ENCODE results near the gene MYO7B. TPM values are rescaled to one million over a fixed set of nuclear protein-coding genes. Genes with fewer than 3 reads are reported as not detected.
A peak's percentile ranks its signal among the peaks of the same experiment; 100 is the strongest.

Gene MYO7B
- total and polyA plus RNA-seq, 5 donors from 2014 or later = 0.12 TPM; not detected in 4

- DNase-seq = no peak
- peaks cover 4% of the 10 kb centered on the region for H3K36me3 Mint-ChIP-seq
These were observed 75.1 kb downstream of the MYO7B start for GRCh38 chr2:127610561-127610960.

GRCh38 chr2:127611076-127611925, 75.8 kb downstream of the MYO7B start:
- H3K4me1 ChIP-seq (ENCODE audit: control insufficient read depth, insufficient read depth, low read length, poor library complexity, severe bottlenecking) = no peaks in the 10 kb centered on the region

More at GRCh38 chr2:127610561-127610960, 75.1 kb downstream of the MYO7B start:
- Histone ChIP-seq H3K27me3 (ENCODE audit: control insufficient read depth, insufficient read depth, low read length) (no peaks in the 10 kb centered on the region), H3K9me3 (ENCODE audit: control insufficient read depth in 2 of 2, low read length in 2 of 2) (peaks cover 0 to 4% of the 10 kb centered on the region in 2 experiments), H3K4me3 (ENCODE audit: low read depth, low read length) (no peak overlapping the region), H3K4me1 (ENCODE audit: control insufficient read depth, insufficient read depth, low read length, poor library complexity, severe bottlenecking) (no peaks in the 10 kb centered on the region), H3K27ac (ENCODE audit: insufficient read depth, low read length, poor library complexity, severe bottlenecking) (no peak overlapping the region), H3K36me3 (ENCODE audit: control insufficient read depth, insufficient read depth, low read length) (no peaks in the 10 kb centered on the region)
- H3K27me3 Mint-ChIP-seq = peaks cover 13% of the 10 kb centered on the region
- no peak overlapping the region for H3K27ac Mint-ChIP-seq
- no peak for ATAC-seq (ENCODE audit: low read depth in 2 of 2)
- no peak overlapping the region for H3K4me3 Mint-ChIP-seq
- H3K9me3 Mint-ChIP-seq = peaks cover 0 to 12% (median 5%) of the 10 kb centered on the region in 7 donors
- peaks cover 0 to 2% (median 0%) of the 10 kb centered on the region in 4 donors for H3K4me1 Mint-ChIP-seq

GRCh38 chr2:127612111-127612822, 76.8 kb downstream of the MYO7B start:
- Histone ChIP-seq H3K27ac (ENCODE audit: insufficient read depth, low read length, poor library complexity, severe bottlenecking) (no peak overlapping the region), H3K36me3 (ENCODE audit: control insufficient read depth, insufficient read depth, low read length) (no peaks in the 10 kb centered on the region), H3K4me1 (ENCODE audit: control insufficient read depth, insufficient read depth, low read length, poor library complexity, severe bottlenecking) (no peaks in the 10 kb centered on the region), H3K27me3 (ENCODE audit: control insufficient read depth, insufficient read depth, low read length) (no peaks in the 10 kb centered on the region), H3K4me3 (ENCODE audit: low read depth, low read length) (no peak overlapping the region), H3K9me3 (ENCODE audit: control insufficient read depth in 2 of 2, low read length in 2 of 2) (peaks cover 0 to 4% of the 10 kb centered on the region in 2 experiments)
- H3K27ac Mint-ChIP-seq = no peak overlapping the region
- ATAC-seq (ENCODE audit: low read depth in 2 of 2) (no peak), DNase-seq (no peak)
- H3K4me1 Mint-ChIP-seq = peaks cover 0 to 7% (median 3%) of the 10 kb centered on the region in 4 donors
- H3K36me3 Mint-ChIP-seq = peaks cover 4% of the 10 kb centered on the region
- peaks cover 28% of the 10 kb centered on the region for H3K27me3 Mint-ChIP-seq
- peaks cover 0 to 12% (median 5%) of the 10 kb centered on the region in 7 donors for H3K9me3 Mint-ChIP-seq
- H3K4me3 Mint-ChIP-seq = no peak overlapping the region

More at GRCh38 chr2:127611076-127611925, 75.8 kb downstream of the MYO7B start:
- ATAC-seq (ENCODE audit: low read depth in 2 of 2) (no peak), DNase-seq (no peak)
- Mint-ChIP-seq H3K4me3 (no peak overlapping the region), H3K27me3 (peaks cover 18% of the 10 kb centered on the region), H3K9me3 (peaks cover 0 to 12% (median 5%) of the 10 kb centered on the region in 7 donors), H3K27ac (no peak overlapping the region), H3K4me1 (peaks cover 0 to 5% (median 3%) of the 10 kb centered on the region in 4 donors), H3K36me3 (peaks cover 4% of the 10 kb centered on the region)
- H3K27me3 ChIP-seq (ENCODE audit: control insufficient read depth, insufficient read depth, low read length) = no peaks in the 10 kb centered on the region
- no peak overlapping the region for H3K4me3 ChIP-seq (ENCODE audit: low read depth, low read length)
- H3K36me3 ChIP-seq (ENCODE audit: control insufficient read depth, insufficient read depth, low read length) = no peaks in the 10 kb centered on the region
- H3K27ac ChIP-seq (ENCODE audit: insufficient read depth, low read length, poor library complexity, severe bottlenecking) = no peak overlapping the region
- peaks cover 0 to 4% of the 10 kb centered on the region in 2 experiments for H3K9me3 ChIP-seq (ENCODE audit: control insufficient read depth in 2 of 2, low read length in 2 of 2)

- H3K9me3 ChIP-seq (ENCODE audit: control insufficient read depth in 2 of 2, low read length in 2 of 2) = peaks cover 0 to 4% of the 10 kb centered on the region in 2 experiments
- Mint-ChIP-seq H3K9me3 (peaks cover 0 to 12% (median 5%) of the 10 kb centered on the region in 7 donors), H3K36me3 (peaks cover 7% of the 10 kb centered on the region), H3K4me1 (peaks cover 0 to 7% (median 5%) of the 10 kb centered on the region in 4 donors), H3K4me3 (no peak overlapping the region), H3K27me3 (peaks cover 28% of the 10 kb centered on the region), H3K27ac (no peak overlapping the region)
- H3K27me3 ChIP-seq (ENCODE audit: control insufficient read depth, insufficient read depth, low read length) = no peaks in the 10 kb centered on the region
- H3K36me3 ChIP-seq (ENCODE audit: control insufficient read depth, insufficient read depth, low read length) = no peaks in the 10 kb centered on the region
- no peak overlapping the region for H3K4me3 ChIP-seq (ENCODE audit: low read depth, low read length)
- H3K4me1 ChIP-seq (ENCODE audit: control insufficient read depth, insufficient read depth, low read length, poor library complexity, severe bottlenecking) = no peaks in the 10 kb centered on the region
- ATAC-seq (ENCODE audit: low read depth in 2 of 2) (no peak), DNase-seq (no peak)
- no peak overlapping the region for H3K27ac ChIP-seq (ENCODE audit: insufficient read depth, low read length, poor library complexity, severe bottlenecking)
These were observed 78.8 kb downstream of the MYO7B start for GRCh38 chr2:127614246-127614645.

- Histone ChIP-seq H3K27me3 (ENCODE audit: control insufficient read depth, insufficient read depth, low read length) (no peaks in the 10 kb centered on the region), H3K27ac (ENCODE audit: insufficient read depth, low read length, poor library complexity, severe bottlenecking) (no peak overlapping the region), H3K4me3 (ENCODE audit: low read depth, low read length) (no peak overlapping the region), H3K4me1 (ENCODE audit: control insufficient read depth, insufficient read depth, low read length, poor library complexity, severe bottlenecking) (no peaks in the 10 kb centered on the region), H3K36me3 (ENCODE audit: control insufficient read depth, insufficient read depth, low read length) (no peaks in the 10 kb centered on the region), H3K9me3 (ENCODE audit: control insufficient read depth in 2 of 2, low read length in 2 of 2) (peaks cover 0 to 4% of the 10 kb centered on the region in 2 experiments)
- peaks cover 0 to 12% (median 5%) of the 10 kb centered on the region in 7 donors for H3K9me3 Mint-ChIP-seq
- peaks cover 28% of the 10 kb centered on the region for H3K27me3 Mint-ChIP-seq
- no peak overlapping the region for H3K4me3 Mint-ChIP-seq
- peak overlapping the region in 1 of 3 donors; percentile 18 for H3K27ac Mint-ChIP-seq
- DNase-seq (no peak), ATAC-seq (ENCODE audit: low read depth in 2 of 2) (no peak)
- peaks cover 0 to 7% (median 5%) of the 10 kb centered on the region in 4 donors for H3K4me1 Mint-ChIP-seq
- H3K36me3 Mint-ChIP-seq = peaks cover 7% of the 10 kb centered on the region
These were observed 79.2 kb downstream of the MYO7B start for GRCh38 chr2:127614731-127615130.

- Mint-ChIP-seq H3K27ac (no peak overlapping the region), H3K4me1 (peaks cover 0 to 7% (median 5%) of the 10 kb centered on the region in 4 donors), H3K27me3 (peaks cover 28% of the 10 kb centered on the region), H3K4me3 (no peak overlapping the region), H3K36me3 (peaks cover 7% of the 10 kb centered on the region), H3K9me3 (peaks cover 0 to 12% (median 5%) of the 10 kb centered on the region in 7 donors)
- Histone ChIP-seq H3K27ac (ENCODE audit: insufficient read depth, low read length, poor library complexity, severe bottlenecking) (no peak overlapping the region), H3K36me3 (ENCODE audit: control insufficient read depth, insufficient read depth, low read length) (no peaks in the 10 kb centered on the region), H3K4me3 (ENCODE audit: low read depth, low read length) (no peak overlapping the region), H3K27me3 (ENCODE audit: control insufficient read depth, insufficient read depth, low read length) (no peaks in the 10 kb centered on the region), H3K4me1 (ENCODE audit: control insufficient read depth, insufficient read depth, low read length, poor library complexity, severe bottlenecking) (no peaks in the 10 kb centered on the region), H3K9me3 (ENCODE audit: control insufficient read depth in 2 of 2, low read length in 2 of 2) (peaks cover 0 to 4% of the 10 kb centered on the region in 2 experiments)
- DNase-seq (no peak), ATAC-seq (ENCODE audit: low read depth in 2 of 2) (no peak)
These were observed 80.2 kb downstream of the MYO7B start for GRCh38 chr2:127615511-127616166.

- H3K4me3 ChIP-seq (ENCODE audit: low read depth, low read length) = no peak overlapping the region
- H3K4me1 Mint-ChIP-seq = peaks cover 0 to 7% (median 5%) of the 10 kb centered on the region in 4 donors
- H3K27ac Mint-ChIP-seq = peak overlapping the region in 1 of 3 donors; percentile 25
- no peak for ATAC-seq (ENCODE audit: low read depth in 2 of 2)
- no peak for DNase-seq
- H3K27ac ChIP-seq (ENCODE audit: insufficient read depth, low read length, poor library complexity, severe bottlenecking) = no peak overlapping the region
- H3K9me3 ChIP-seq (ENCODE audit: control insufficient read depth in 2 of 2, low read length in 2 of 2) = no peaks in the 10 kb centered on the region
- no peaks in the 10 kb centered on the region for H3K4me1 ChIP-seq (ENCODE audit: control insufficient read depth, insufficient read depth, low read length, poor library complexity, severe bottlenecking)
- H3K36me3 Mint-ChIP-seq = peaks cover 3% of the 10 kb centered on the region
- H3K27me3 Mint-ChIP-seq = peaks cover 17% of the 10 kb centered on the region
- H3K4me3 Mint-ChIP-seq = no peak overlapping the region
- H3K36me3 ChIP-seq (ENCODE audit: control insufficient read depth, insufficient read depth, low read length) = no peaks in the 10 kb centered on the region
- H3K9me3 Mint-ChIP-seq = peaks cover 0 to 4% (median 0%) of the 10 kb centered on the region in 7 donors
- no peaks in the 10 kb centered on the region for H3K27me3 ChIP-seq (ENCODE audit: control insufficient read depth, insufficient read depth, low read length)
These were observed 83.2 kb downstream of the MYO7B start for GRCh38 chr2:127618551-127619202.
